HG03442 (cell line): ENCODE results near the gene TRIP13.

Experiments used
- ATAC-seq: cut with Tn5 transposase; IDR thresholded peaks from one replicate; pipeline ENCODE4 v1.9.1; 2021; ENCODE audit warnings: mild to moderate bottlenecking, moderate library complexity; ENCODE audit not compliant: unreplicated experiment

The TRIP13 gene

DNA sequence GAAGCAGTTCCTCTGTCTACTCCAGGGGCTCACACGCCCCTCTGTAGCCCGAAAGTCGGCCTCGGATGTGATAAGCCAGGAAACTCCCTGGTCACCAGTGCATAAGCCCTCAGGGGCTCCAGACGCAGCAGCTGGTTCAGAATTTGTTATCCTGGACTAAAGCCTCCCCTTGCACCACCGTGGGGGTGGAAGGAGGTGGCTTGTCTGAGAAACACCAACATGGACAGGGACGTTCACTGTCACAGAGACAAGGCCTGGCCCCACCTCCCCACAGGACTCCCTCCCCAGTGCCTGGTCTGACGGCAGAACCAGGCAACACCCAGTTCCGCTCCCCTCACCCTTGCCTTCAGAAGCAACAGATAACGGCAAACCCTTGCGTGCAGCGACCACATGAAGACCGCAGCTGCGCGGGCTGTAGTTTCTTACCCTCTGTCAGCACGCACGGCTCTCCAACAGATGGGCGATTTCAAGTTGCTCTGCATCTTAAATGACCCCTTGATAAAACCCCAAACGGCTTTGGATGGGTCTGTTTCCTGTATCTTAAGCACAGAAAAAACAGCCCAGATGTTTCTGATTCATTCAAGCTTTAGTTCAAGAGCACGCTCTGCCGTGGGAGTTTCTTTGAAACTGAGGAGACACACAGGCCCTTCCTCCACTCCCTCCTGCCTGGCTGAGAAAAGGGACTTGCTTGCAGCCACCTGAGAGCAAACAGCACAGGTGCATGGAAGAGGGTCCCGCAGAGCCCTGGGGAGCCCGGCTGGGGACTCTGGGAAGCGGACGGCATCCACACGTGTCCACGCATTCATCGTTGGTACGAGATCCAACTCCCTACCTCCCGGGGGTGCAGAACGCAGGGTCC lies 71.2 kb downstream of the TRIP13 start:
- peak; percentile 60 for ATAC-seq

DNA sequence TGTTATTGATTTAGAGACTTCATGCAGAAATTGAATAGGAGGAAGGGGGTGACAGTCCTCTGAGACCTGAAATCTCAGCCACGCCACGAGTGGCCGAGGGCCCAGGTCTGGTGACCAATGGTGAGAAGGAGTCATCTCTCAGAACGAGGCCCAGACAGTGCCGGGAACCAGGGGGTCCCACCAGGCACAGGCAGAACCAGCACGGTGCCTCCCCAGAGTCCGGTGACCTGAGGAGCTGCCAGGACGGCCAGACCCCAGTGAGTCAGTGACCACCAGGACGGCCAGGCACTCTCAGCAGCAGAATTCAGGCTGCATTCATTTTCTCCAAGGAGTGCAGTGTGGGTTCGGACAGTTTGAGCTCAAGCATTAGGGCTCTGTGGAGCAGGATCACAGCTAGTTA lies 72.1 kb downstream of the TRIP13 start:
- ATAC-seq = no peak

GRCh38 chr5:965604-966344 lies 73.1 kb downstream of the TRIP13 start:
- ATAC-seq = no peak

GRCh38 chr5:966345-966710 lies 73.6 kb downstream of the TRIP13 start:
- ATAC-seq = no peak

- ATAC-seq = no peak
Observed at GRCh38 chr5:966941-967340, 74.3 kb downstream of the TRIP13 start.
